HG03060 (cell line): ENCODE measurements around the gene BRIP1.
"Not testable (repeated sequence)": the region's sequence is repeated elsewhere in the genome, so short reads cannot be mapped to it uniquely, and the experiment has no call there.

ENCODE experiments used
- ATAC-seq: cut with Tn5 transposase; IDR thresholded peaks from one replicate; pipeline ENCODE4 v1.9.1; 2021; ENCODE audit warnings: low read depth, moderate number of reproducible peaks; ENCODE audit not compliant: unreplicated experiment

BRIP1 gene

DNA sequence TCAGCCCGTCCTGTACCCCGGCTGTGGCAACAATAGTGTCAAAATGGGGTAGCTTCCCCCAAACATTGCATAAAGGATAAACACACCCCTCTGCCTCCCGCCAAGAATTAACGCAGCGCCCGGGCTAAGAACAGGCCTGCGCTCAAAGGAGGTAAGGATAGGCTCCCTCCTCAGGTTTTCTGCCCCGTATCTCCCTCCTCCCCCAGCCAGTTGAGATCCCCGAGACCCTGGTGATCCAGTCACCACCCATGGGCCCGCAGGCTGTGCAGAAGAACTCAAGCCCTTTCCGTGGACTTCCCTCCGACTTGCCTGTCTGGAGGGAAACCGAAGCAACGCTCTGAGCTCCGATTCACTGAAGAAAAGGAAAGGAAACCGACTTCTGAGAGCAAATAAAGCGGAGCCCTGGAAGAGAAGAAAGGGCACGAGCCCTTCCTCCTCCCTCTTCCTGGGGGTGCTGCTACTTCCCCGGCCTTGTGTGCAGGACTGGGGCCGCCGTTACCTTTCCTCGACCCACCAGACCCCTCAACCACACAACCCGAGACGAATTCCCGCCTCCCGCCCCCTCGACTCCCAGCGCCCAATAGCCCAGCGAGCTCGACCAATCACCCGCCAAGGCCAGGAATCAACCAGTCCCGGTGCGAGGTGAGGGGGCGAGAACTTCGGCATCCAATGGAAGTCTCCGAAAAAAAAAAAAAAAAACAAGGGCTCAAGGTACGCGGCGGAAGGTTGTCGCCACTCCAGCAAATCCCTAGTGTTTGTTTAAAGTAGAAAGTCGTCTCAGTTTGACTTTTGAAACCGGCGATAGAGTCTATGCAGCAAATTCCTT lies at the start of gene BRIP1:
TSS of gene BRIP1 (minus strand) at position 554 of the 826 bp plus-strand sequence. CDS start 1,989 bp downstream, outside the sequence.
- peak; percentile 53 for ATAC-seq

DNA sequence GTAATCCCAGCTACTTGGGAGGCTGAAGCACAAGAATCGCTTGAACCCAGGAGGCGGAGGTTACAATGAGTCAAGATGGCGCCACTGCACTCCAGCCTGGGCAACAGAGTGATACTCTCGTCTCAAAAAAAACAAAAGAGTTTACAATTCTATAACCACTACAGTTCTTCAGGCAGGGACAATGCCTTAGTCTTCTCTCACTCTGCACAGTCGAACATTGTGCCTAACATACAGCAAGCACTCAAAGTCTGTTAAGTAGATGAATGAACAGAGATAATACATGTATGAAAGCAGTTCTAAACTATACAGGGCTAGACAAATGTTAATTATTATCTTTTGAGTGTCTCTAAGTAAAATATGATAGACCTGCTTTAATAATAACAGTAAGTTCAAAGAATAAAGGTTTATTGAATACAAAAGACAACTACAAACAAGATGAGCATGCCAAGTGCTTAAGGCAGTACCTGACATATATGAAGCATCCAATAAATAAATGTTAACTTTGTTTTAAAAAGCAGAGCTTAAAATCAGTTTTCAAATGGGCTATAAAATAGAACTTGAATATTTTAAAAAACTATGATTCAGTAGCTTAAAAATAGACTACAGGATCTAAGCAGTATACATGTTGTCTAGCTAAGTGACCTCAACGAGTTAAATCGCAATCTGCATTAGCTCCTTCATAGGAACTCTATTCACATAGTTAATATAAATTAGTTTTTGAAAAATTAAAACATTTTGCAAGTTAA lies 45.1 kb upstream of the BRIP1 start:
- no peak for ATAC-seq

DNA sequence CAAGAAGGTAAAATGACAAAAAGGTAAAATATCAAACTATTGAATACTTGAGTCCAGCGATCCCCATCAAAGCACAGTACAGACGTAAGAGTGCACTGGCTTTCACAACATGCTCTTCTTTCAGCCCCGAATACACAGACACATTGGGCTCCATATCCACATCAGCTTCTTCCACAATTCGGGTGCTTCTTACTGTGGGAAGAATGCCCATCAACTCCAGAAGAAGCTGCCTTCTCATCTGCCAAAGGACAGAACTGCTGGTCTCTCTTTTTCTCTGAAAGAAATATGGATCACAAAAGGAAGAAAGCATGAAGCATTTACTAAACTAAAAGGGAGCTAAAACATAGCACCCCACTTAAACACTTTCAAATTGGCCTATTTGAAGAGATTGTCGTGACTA lies 44.0 kb upstream of the BRIP1 start:
- ATAC-seq = no peak

DNA sequence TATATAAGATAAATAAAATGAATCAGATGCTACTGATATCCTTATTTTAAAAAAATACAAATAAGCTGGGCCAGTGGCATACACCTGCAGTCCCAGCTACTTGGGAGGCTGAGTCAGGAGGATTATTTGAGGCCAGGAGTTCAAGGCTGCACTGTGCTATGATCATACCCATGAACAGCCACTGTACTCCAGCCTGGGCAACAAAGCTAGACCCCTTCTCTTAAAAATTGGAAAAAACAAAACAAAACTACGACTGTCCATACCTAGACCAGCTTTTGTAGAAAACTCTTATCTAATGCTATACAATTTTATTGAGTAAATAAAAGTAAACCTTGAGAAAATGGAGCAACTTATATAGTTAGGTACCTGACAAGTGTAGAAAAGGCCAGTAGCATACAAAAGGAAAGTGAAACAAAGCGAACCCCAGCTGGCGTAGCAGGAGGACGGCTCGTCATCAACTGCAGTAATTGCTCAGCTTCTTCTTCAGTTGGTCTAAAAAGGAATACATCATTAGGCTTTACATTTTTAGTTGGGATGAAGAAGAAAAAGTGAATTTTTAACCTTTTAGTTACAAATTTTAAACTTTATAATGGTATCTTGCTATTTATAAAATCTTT lies 40.9 kb upstream of the BRIP1 start:
- ATAC-seq = no peak

DNA sequence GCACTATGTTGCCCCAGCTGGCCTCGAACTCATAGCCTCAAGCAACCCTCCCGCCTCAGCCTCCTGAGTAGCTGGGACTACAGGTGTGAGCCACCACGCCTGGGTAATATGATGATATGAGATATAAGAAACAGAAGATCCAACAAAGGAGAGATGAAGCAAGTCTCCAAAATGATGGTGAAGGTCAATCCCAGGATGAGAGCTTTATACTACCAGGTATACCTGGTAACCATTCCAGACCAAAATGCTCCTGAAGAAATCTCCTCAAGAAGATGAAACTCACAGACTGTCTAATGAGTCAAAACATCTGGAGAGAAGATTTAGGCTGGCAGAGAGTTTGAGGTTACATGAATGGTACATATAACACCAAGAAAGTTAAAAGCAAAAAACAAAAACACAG lies 39.9 kb upstream of the BRIP1 start:
- ATAC-seq = no peak

DNA sequence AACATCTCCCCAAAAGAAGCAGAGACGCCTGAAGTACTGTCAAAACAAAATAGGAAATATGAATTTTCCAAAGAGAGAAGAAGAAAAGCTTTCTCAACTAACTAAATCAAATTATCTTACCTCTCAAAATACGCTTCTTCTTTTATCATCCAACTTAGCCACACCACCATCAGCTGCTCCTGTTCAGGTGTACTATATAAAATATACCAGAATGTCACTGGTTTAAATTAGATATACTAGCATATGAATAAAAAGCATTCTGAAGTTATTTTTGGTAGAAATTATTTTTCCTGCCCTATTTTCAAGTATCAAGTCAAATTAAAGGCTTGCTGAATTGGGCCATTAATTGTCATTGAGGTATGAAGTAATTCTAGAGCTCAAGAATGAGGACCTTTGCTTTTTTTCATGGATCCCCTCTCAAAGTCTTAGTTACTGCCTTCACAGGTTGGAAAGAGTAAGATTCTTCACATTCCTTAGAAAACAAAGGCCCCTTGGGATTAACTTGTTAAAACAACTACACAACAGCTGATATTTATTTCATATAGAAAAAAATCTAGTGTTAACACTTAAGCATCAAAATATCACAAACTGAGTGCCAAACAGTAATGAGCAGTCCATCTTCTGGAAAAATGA lies 34.3 kb upstream of the BRIP1 start:
- no peak for ATAC-seq

DNA sequence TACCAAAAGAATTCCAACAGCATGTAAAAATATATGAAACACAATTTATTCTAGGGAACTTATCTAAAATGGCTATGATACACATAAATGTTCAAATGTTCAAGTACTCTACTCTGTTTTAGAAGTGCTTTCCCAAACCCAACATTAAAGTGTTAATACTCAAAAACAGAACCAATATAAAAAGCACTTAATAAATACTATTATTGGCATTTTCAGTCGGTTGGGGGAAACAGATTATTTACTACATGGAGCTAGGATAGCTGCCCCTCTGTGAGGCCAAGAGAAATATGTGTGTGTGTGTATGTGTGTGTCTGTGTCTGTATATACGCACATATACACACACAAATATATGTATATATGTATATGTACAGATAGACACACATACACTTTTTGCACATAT lies 32.1 kb upstream of the BRIP1 start:
- no peak for ATAC-seq

DNA sequence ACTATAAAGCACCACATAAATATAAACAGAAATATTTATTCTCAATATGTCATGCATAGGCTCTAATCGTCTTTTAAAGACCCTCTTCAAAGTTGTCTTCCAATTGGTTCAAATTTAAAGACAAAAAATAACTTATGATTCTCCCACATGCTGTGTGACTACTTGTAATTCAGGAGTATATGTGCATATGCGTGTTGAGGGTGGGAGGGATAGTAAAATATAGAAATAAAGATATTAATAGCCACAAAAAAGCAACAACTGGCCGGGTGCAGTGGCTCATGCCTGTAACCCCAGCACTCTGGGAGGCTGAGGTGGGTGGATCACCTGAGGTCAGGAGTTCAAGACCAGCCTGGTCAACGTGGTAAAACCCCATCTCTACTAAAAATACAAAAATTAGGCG lies 31.0 kb upstream of the BRIP1 start:
- not testable (repeated sequence) for ATAC-seq

DNA sequence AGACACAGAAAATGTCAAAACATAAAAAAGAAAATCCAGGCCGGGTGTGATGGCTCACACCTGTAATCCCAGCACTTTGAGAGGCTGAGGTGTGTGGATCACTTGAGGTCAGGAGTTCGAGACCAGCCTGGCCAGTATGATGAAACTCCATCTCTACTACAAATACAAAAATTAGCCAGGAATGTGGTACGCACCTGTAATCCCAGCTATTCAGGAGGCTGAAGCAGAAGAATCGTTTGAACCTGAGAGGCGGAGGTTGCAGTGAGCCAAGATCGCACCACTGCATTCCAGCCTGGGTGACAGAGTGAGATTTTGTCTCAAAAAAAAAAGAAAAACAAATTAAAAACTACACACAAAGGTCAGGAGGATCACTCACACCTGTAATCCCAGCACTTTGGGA lies 24.4 kb upstream of the BRIP1 start:
- not testable (repeated sequence) for ATAC-seq

DNA sequence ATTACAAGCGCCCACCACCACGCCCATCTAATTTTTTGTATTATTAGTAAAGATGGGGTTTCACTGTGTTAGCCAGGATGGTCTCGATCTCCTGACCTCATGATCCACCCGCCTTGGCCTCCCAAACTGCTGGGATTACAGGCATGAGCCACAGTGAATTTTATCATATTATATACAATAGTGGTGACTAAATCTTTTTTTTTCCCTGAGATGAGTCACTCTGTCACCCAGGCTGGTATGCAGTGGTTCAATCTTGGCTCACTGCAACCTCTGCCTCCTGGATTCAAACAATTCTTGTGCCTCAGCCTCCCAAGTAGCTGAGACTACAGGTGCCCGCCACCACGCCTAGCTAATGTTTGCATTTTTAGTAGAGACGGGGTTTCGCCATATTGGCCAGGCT lies 22.5 kb upstream of the BRIP1 start:
- not testable (repeated sequence) for ATAC-seq

DNA sequence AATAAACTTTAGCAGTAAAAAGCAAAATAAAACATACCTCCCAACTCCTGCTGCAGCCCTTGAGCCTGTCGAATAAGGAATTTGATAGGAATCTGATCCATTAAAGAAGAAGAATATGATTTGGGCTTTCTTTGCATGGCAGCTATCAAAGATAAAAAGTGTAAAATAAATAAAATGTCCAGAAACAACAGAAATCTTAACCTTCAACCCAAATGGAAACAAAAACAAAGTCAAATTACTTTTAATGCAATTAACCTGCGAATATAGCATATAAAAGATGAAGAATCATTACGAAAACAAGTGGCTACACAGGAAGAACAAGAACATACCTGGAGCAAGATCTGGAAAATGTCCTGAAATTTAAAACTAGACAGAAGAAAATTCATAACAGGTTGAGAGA lies 21.5 kb upstream of the BRIP1 start:
- ATAC-seq = no peak

DNA sequence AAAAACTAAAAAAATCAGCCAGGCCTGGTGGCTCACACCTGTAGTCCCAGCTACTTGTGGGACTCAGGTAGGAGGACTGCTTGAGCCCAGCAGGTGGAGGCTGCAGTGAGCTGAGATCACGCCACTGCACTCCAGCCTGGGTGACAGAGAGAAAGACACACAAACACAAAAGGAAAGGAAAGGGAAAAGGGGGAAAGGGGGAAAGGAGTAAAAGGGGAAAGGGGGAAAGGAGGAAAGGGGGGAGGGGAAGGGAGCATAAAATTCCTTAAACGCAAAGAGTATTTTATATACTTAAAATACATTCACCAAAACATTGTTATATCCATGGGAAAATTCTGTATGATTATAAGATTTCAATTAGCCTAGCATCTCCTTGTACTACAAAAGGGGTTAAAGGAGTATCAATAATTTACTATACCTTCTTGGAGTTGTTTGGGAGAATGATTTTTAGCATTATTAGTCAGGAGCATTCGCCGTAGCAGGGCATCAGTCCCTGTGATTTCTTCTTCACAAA lies 17.3 kb upstream of the BRIP1 start:
- no peak for ATAC-seq

DNA sequence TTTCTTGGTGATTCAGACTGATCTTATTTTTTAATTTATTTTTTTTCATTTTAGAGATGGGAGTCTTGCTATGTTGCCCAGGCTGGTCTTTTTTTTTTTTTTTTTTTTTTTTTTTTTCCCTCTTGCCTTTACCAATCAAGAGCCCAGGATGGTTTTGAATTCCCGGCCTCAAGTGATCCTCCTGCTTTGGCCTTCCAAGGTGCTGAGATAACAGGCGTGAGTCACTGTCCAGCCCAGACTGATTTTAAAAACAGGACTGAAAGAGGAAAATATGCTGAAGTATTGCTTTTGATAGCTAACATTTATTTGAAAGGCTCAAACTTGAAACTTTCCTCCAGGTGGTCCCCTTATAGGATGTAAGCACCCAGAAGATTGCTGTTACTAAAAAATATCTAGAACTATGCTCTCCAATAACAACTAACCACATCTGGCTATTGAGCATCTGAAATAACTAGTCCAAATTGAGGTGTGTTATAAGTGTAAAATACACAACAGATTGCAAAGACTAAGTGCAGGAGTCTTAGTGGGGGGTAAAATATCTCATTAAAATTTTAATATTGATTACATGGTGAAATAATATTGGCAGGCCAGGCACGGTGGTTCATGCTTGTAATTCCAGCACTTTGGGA lies 15.8 kb upstream of the BRIP1 start:
- ATAC-seq = no peak

DNA sequence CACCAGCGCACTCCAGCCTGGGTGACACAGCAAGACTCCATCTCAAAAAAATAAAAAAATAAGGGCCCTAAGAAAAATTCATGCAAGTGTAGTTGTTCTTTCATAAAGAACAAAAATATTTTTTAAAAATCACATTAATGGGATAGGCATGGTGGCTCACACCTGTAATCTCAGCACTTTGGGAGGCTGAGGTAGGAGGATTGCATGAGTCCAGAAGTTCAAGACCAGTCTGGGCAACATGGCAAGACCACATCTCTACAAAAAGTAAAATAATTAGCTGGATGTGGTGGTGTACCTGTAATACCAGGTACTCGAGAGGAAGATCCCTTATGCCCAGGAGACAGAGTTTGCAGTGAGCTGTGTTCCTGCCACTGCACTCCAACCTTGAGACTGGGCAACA lies 15.2 kb upstream of the BRIP1 start:
- no peak for ATAC-seq

DNA sequence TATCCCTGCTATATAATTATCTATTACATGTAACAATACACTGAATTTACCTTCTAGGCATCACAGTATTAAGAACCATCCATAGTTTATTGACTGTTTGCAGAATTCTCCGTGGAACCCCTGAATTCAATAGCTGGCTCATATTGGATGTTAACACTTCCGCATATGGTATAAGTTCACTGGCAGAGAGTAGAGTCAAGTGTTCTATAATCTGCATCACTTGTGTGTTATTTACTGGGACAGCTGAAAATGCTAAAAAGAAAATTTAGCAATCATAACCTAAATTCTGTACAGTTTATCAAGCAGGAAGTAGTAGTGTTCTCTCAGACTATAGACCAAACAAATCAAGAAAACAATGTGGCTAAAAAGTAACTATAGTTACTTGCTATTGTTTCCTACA lies 14.5 kb upstream of the BRIP1 start:
- ATAC-seq = no peak

DNA sequence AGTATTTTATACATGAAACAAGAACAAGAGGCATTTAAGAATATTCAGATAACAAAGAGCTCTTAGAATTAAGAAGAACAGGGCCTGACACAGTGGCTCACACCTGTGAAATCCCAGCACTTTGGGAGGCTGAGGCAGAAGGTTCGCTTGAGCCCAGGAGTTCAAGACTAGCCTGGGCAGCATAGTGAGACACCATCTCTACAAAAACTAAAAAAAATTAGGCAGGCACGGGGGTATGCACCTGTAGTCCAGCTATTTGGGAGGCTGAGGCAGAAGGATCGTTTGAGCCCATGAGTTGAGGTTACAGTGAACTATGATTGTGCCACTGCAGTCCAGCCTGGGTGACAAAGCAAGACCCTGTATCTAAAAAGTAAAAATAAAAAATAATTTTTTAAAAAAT lies 12.5 kb upstream of the BRIP1 start:
- ATAC-seq = no peak

DNA sequence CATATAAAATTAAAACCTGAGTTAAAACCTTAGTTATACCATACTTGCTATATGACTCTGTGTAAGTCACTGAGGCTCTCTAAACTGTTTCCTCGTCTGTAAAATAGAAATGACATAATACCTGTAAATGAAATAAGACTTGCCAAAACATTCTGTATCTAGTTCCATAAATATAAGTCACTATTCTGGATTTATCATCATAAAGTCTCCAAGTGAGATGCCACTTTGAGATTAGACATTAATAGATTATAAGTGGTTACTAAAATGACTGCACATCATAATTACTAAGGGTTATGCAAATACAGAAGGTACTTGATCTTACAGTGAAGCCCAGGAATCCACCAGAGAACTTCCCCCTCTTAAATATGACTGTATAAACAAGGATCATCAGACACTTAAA lies 12.0 kb upstream of the BRIP1 start:
- ATAC-seq = no peak

DNA sequence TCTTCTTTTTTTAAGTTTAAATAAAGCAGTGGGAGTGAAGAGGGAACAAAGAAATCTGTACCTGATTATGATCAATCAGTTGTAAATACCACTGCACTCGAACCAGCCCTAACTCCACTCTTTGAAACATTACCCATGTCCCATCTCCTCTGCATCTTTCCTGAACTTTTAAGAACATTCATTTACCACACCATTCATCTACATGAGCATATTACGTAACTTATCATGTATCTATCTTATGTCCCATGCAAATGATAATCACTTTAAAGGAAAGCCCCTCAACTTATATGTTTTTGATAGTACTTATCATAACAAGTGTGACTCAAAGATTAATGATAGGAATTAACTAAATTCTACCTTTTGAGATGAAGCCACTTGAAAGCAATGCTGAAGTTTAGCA lies 10.7 kb upstream of the BRIP1 start:
- ATAC-seq = no peak

DNA sequence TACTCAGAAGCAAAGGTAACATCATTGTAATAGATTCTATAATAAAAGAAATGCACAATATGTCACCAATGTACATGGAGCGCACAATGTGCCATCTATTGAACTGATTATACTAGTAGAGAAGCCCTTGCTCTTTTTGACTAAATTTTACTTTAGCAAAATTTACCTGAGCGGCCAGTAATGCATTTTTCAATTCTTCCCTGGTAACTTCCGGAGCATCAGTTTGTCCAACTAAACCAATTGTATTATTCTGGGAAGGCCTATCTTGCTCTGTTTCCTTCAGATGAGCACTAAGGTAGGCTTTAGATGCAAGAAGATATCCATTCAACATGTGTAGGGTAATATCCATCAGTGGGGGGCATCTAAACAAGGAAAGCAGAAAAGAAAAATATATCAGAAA lies 8.8 kb upstream of the BRIP1 start:
- no peak for ATAC-seq

DNA sequence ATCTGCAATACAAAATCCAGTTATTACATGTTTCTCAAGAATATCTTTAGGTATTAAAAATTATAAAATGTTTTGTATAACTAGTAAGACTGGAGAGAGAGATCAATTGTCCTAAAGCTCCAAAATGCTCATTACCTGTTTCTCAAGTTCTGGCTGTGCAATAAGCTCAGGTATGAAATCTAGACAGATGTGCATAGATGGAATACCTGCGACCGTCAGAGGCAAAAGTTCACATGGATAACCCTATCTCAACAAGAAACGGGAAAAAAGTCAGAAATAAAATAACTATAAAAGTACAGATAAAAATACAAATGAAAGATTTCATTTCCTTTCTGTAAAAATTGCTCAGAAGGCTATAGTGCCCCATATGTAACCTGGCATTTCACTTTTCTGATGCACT lies 5.8 kb upstream of the BRIP1 start:
- no peak for ATAC-seq
